Activated naive CD4-positive, alpha-beta T cell treated with Interleukin-2 at 50 U/mL for 16 hours (primary cell): ENCODE measurements around the gene NOVA2.

Experiments used
- DNase-seq: peaks from one replicate; pipeline ENCODE4 v3.0.0-alpha.2; 2020

NOVA2 gene

GRCh38 chr19:45960595-45961235, 12.9 kb downstream of the NOVA2 start:
- DNase-seq, result no peak

GRCh38 chr19:45959517-45960025, 14.1 kb downstream of the NOVA2 start:
- no peak for DNase-seq

GRCh38 chr19:45958769-45959516, 14.7 kb downstream of the NOVA2 start:
- DNase-seq, result no peak

- no peak for DNase-seq
Measured at GRCh38 chr19:45958320-45958719, 15.3 kb downstream of the NOVA2 start.

- no peak for DNase-seq
Measured at GRCh38 chr19:45955905-45956608, 17.6 kb downstream of the NOVA2 start.

GRCh38 chr19:45954156-45954555, 19.5 kb downstream of the NOVA2 start:
- no peak for DNase-seq

- no peak for DNase-seq
Measured at GRCh38 chr19:45953676-45954075, 20.0 kb downstream of the NOVA2 start.

- DNase-seq, result peak; percentile 34
Measured at GRCh38 chr19:45952686-45953505, 20.8 kb downstream of the NOVA2 start.

GRCh38 chr19:45952341-45952685, 21.4 kb downstream of the NOVA2 start:
- no peak for DNase-seq

- no peak for DNase-seq
Measured at GRCh38 chr19:45947926-45948325, 25.7 kb downstream of the NOVA2 start.

- DNase-seq, result no peak
Measured at GRCh38 chr19:45940515-45940805, 33.2 kb downstream of the NOVA2 start.

GRCh38 chr19:45939792-45940514, 33.7 kb downstream of the NOVA2 start:
- DNase-seq, result no peak

- DNase-seq, result no peak
Measured at GRCh38 chr19:45938733-45939319, 34.8 kb downstream of the NOVA2 start.

- no peak for DNase-seq
Measured at GRCh38 chr19:45935267-45935666, 38.4 kb downstream of the NOVA2 start.

- no peak for DNase-seq
Measured at GRCh38 chr19:45934551-45935230, 39.0 kb downstream of the NOVA2 start.

GRCh38 chr19:45933759-45934158, 39.9 kb downstream of the NOVA2 start:
- DNase-seq, result no peak

GRCh38 chr19:45931055-45931454, 42.6 kb downstream of the NOVA2 start:
- DNase-seq, result no peak

GRCh38 chr19:45929247-45929646, 44.4 kb downstream of the NOVA2 start:
- DNase-seq, result no peak

GRCh38 chr19:45927565-45928261, 46.0 kb downstream of the NOVA2 start:
- peak; percentile 88 for DNase-seq

- DNase-seq, result no peak
Measured at GRCh38 chr19:45924891-45925447, 48.7 kb downstream of the NOVA2 start.

- no peak for DNase-seq
Measured at GRCh38 chr19:45922281-45922680, 51.4 kb downstream of the NOVA2 start.
